ENCODE measurements around the gene PCDHA4. TPM values are rescaled to one million over a fixed set of nuclear protein-coding genes. Genes with fewer than 3 reads are reported as not detected.
A peak's percentile ranks its signal among the peaks of the same experiment; 100 is the strongest.
"Not testable (repeated sequence)": the region's sequence is repeated elsewhere in the genome, so short reads cannot be mapped to it uniquely, and the experiment has no call there.

Gene PCDHA4
- total RNA-seq (2014; rRNA removed; shearing (Covaris generic)): 0.09 TPM in 1 of 2 replicates, not detected in the other
- polyA plus RNA-seq (2014; cell fraction: nucleus; rRNA removed): 0.05 TPM in 1 of 2 replicates, not detected in the other

GRCh38 chr5:140806834-140807775, at the start of gene PCDHA4:
PCDHA4 (plus strand) TSS chr5:140807068.
- DNase-seq (ENCODE audit: extremely low read depth, low read depth): peak; percentile 14

GRCh38 chr5:140764177-140764973, 42.5 kb upstream of the PCDHA4 start:
- peak; percentile 1 for DNase-seq (ENCODE audit: extremely low read depth, low read depth)

- DNase-seq (ENCODE audit: extremely low read depth, low read depth): no peak
Measured at GRCh38 chr5:140767444-140767843, 39.4 kb upstream of the PCDHA4 start.

GRCh38 chr5:140780512-140780911, 26.4 kb upstream of the PCDHA4 start:
- DNase-seq (ENCODE audit: extremely low read depth, low read depth): no peak

GRCh38 chr5:140785905-140786686, 20.8 kb upstream of the PCDHA4 start, which contains the start of gene PCDHA1:
PCDHA1 (plus strand) TSS chr5:140786140.
- DNase-seq (ENCODE audit: extremely low read depth, low read depth): no peak

- DNase-seq (ENCODE audit: extremely low read depth, low read depth): not testable (repeated sequence)
Measured at GRCh38 chr5:140787422-140787821, 19.4 kb upstream of the PCDHA4 start.

GRCh38 chr5:140787849-140788504, 18.9 kb upstream of the PCDHA4 start:
- DNase-seq (ENCODE audit: extremely low read depth, low read depth): not testable (repeated sequence)

- DNase-seq (ENCODE audit: extremely low read depth, low read depth): no peak
Measured at GRCh38 chr5:140791089-140791488, 15.8 kb upstream of the PCDHA4 start.

- DNase-seq (ENCODE audit: extremely low read depth, low read depth): no peak
Measured at GRCh38 chr5:140794595-140795258, 12.1 kb upstream of the PCDHA4 start, which contains the start of gene PCDHA2. PCDHA2 (plus strand) TSS chr5:140794852.

- DNase-seq (ENCODE audit: extremely low read depth, low read depth): no peak
Measured at GRCh38 chr5:140795259-140795641, 11.6 kb upstream of the PCDHA4 start.

- not testable (repeated sequence) for DNase-seq (ENCODE audit: extremely low read depth, low read depth)
Measured at GRCh38 chr5:140796072-140796717, 10.7 kb upstream of the PCDHA4 start.

- DNase-seq (ENCODE audit: extremely low read depth, low read depth): no peak
Measured at GRCh38 chr5:140796718-140797095, 10.2 kb upstream of the PCDHA4 start.

GRCh38 chr5:140800816-140801493, 5.9 kb upstream of the PCDHA4 start, which contains the start of gene PCDHA3:
PCDHA3 (plus strand) TSS chr5:140801057.
- no peak for DNase-seq (ENCODE audit: extremely low read depth, low read depth)

GRCh38 chr5:140801494-140801841, 5.4 kb upstream of the PCDHA4 start:
- no peak for DNase-seq (ENCODE audit: extremely low read depth, low read depth)

GRCh38 chr5:140802381-140802780, 4.5 kb upstream of the PCDHA4 start:
- DNase-seq (ENCODE audit: extremely low read depth, low read depth): not testable (repeated sequence)

- DNase-seq (ENCODE audit: extremely low read depth, low read depth): no peak
Measured at GRCh38 chr5:140802781-140803271, 4.0 kb upstream of the PCDHA4 start.

- not testable (repeated sequence) for DNase-seq (ENCODE audit: extremely low read depth, low read depth)
Measured at GRCh38 chr5:140808241-140808888, 1.5 kb downstream of the PCDHA4 start.

Data from NCI-H460 (cell line).